Cardiac fibroblast (primary cell): Measurements from ENCODE around the gene MMP28.

ENCODE experiments used
- DNase-seq, 2 donors: peaks; one replicate each; pipeline versions ENCODE4 v3.0.0 to v3.0.0-alpha.2; 2010; ENCODE audit warnings: low read depth in 2 of 2
- H3K4me3 ChIP-seq, 2 donors: replicated peaks in 1 of 2; 1 replicate in 1 of 2; 2 replicates in 1 of 2; pipeline ENCODE4 v1.5.1; 2011; ENCODE audit warnings: low read depth in 2 of 2, low read length in 2 of 2, mild to moderate bottlenecking in 2 of 2, moderate library complexity in 1 of 2
- CTCF ChIP-seq: IDR thresholded peaks from one replicate; pipeline ENCODE4 v1.5.1; 2011; ENCODE audit warnings: low read depth, mild to moderate bottlenecking, low read length, inconsistent platforms

Gene MMP28

GRCh38 chr17:35778641-35779196 lies 16.7 kb downstream of the MMP28 start:
- peak in 1 of 2 donors; percentile 6 for DNase-seq
- no peak for TF ChIP-seq CTCF
- no peak overlapping the region for H3K4me3 ChIP-seq

GRCh38 chr17:35775583-35775982 lies 19.9 kb downstream of the MMP28 start:
- no peak for DNase-seq
- no peak overlapping the region for H3K4me3 ChIP-seq
- no peak for TF ChIP-seq CTCF

- H3K4me3 ChIP-seq: no peak overlapping the region
- no peak for TF ChIP-seq CTCF
- DNase-seq: no peak
Observed at GRCh38 chr17:35775039-35775438, 20.4 kb downstream of the MMP28 start.

- TF ChIP-seq CTCF: no peak
Observed at GRCh38 chr17:35774499-35774898, 20.9 kb downstream of the MMP28 start.

GRCh38 chr17:35773679-35774425 lies 21.6 kb downstream of the MMP28 start:
- no peak for TF ChIP-seq CTCF
- no peak overlapping the region for H3K4me3 ChIP-seq
- no peak for DNase-seq

More at GRCh38 chr17:35774499-35774898, 20.9 kb downstream of the MMP28 start:
- no peak overlapping the region for H3K4me3 ChIP-seq
- peak; percentile 32 to 58 for DNase-seq

- no peak for DNase-seq
- no peak overlapping the region for H3K4me3 ChIP-seq
- no peak for TF ChIP-seq CTCF
Observed at GRCh38 chr17:35773129-35773528, 22.3 kb downstream of the MMP28 start.
